ENCODE measurements around the gene ZNF133. TPM values are rescaled to one million over a fixed set of nuclear protein-coding genes. Genes with fewer than 3 reads are reported as not detected.
A peak's percentile ranks its signal among the peaks of the same experiment; 100 is the strongest.
"Not testable (repeated sequence)": the region's sequence is repeated elsewhere in the genome, so short reads cannot be mapped to it uniquely, and the experiment has no call there.

ZNF133 gene
- 10 to 100 TPM; 10.9 to 18.9 (median 14.6) TPM for total RNA-seq

- 0% methylated on average over 32 of the region's 63 CpGs for WGBS
- intact Hi-C loops (cut with DNase I): loop anchor here (5.0 kb wide), 1 partner anchor 151 kb away; the partner anchor contains the start of genes KAT14 and PET117
- H3K4me3 ChIP-seq: peak within 1 kb of the TSS; percentile 74 to 89 (median 80)
- DNase-seq (ENCODE audit: extremely low spot score): peak; percentile 99
- TF ChIP-seq, protein P1, sequence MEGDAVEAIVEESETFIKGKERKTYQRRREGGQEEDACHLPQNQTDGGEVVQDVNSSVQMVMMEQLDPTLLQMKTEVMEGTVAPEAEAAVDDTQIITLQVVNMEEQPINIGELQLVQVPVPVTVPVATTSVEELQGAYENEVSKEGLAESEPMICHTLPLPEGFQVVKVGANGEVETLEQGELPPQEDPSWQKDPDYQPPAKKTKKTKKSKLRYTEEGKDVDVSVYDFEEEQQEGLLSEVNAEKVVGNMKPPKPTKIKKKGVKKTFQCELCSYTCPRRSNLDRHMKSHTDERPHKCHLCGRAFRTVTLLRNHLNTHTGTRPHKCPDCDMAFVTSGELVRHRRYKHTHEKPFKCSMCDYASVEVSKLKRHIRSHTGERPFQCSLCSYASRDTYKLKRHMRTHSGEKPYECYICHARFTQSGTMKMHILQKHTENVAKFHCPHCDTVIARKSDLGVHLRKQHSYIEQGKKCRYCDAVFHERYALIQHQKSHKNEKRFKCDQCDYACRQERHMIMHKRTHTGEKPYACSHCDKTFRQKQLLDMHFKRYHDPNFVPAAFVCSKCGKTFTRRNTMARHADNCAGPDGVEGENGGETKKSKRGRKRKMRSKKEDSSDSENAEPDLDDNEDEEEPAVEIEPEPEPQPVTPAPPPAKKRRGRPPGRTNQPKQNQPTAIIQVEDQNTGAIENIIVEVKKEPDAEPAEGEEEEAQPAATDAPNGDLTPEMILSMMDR (IDR thresholded peaks at IDR 0.05): peak in 1 of 3 experiments; percentile 16
- peak; percentile 90 to 94 for TF ChIP-seq POLR2AphosphoS5 (IDR thresholded peaks at IDR 0.05)
- TF ChIP-seq POLR2A (IDR thresholded peaks at IDR 0.05; ENCODE audit: low read depth): no peak
- peaks cover 0 to 20% (median 8%) of the 10 kb centered on the region in 4 donors for H3K36me3 ChIP-seq
- peaks cover 0 to 13% (median 0%) of the 10 kb centered on the region in 4 donors for H3K27me3 ChIP-seq
- peaks cover 0 to 19% (median 19%) of the 10 kb centered on the region in 4 donors for H3K9me3 ChIP-seq
- H3K27ac ChIP-seq (replicated peaks in 1 of 4): peak within 1 kb of the TSS; percentile 87 to 96 (median 93)
- H3K4me1 ChIP-seq: peaks cover 16 to 30% (median 19%) of the 10 kb centered on the region in 4 donors
These were observed at the start of gene ZNF133 for GRCh38 chr20:18287915-18288748. Gene ZNF133 (plus strand): TSS chr20:18288527. CDS start chr20:18305687, 17,160 bp downstream.

DNA sequence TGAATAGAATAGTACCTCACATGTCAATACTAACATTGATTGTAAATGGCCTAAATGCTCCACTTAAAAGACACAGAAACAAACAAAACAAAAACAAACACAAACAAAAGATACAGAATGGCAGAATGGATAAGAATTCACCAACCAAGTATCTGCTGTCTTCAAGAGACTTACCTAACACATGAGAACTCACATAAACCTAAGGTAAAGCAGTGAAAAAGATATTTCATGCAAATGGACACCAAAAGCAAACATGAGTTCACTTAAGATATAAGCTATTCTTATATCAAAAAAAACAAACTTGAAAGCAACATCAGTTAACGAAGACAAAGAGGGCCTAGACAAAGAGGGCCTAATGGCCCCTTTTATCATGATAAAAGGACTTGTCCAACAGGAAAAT, 47.3 kb upstream of the ZNF133 start:
- intact Hi-C loops (cut with DNase I): no loop called here

DNA sequence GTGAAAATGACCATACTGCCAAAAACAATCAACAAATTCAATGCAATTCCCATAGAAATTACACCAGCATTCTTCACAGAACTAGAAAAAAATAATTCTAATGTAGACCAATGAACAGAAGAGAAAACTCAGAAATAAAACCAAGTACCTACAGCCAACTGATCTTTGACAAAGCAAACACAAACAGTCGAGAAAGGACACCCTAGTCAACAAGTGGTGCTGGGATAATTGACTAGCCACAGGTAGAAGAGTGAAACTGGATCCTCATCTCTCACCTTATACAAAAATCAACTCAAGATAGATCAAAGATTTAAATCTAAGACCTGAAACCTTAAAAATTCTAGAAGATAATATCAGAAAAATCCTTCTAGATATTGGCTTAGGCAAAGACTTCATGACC, 44.5 kb upstream of the ZNF133 start:
- Histone ChIP-seq H3K27ac (replicated peaks in 1 of 4) (no peak overlapping the region), H3K36me3 (no peaks in the 10 kb centered on the region), H3K4me3 (no peak overlapping the region), H3K27me3 (peaks cover 0 to 4% (median 0%) of the 10 kb centered on the region in 4 donors), H3K4me1 (no peaks in the 10 kb centered on the region), H3K9me3 (no peaks in the 10 kb centered on the region)
- intact Hi-C loops (cut with DNase I): no loop called here
- TF ChIP-seq EP300 (IDR thresholded peaks at IDR 0.05): no peak
- TF ChIP-seq, protein P1 (IDR thresholded peaks at IDR 0.05): no peak
- no peak for TF ChIP-seq POLR2A (IDR thresholded peaks at IDR 0.05; ENCODE audit: low read depth)
- TF ChIP-seq POLR2AphosphoS5 (IDR thresholded peaks at IDR 0.05): no peak
- DNase-seq (ENCODE audit: extremely low spot score): no peak
- WGBS: 54% methylated on average over 1 of the region's 1 CpG

More for the DNA sequence above, 47.3 kb upstream of the ZNF133 start:
- no peak overlapping the region for H3K27ac ChIP-seq (replicated peaks in 1 of 4)
- TF ChIP-seq POLR2A (IDR thresholded peaks at IDR 0.05; ENCODE audit: low read depth): no peak
- TF ChIP-seq EP300 (IDR thresholded peaks at IDR 0.05): no peak
- TF ChIP-seq, protein P1 (IDR thresholded peaks at IDR 0.05): no peak
- TF ChIP-seq POLR2AphosphoS5 (IDR thresholded peaks at IDR 0.05): no peak
- WGBS: 87% methylated on average over 1 of the region's 1 CpG
- no peaks in the 10 kb centered on the region for H3K36me3 ChIP-seq
- no peak overlapping the region for H3K4me3 ChIP-seq
- no peak for DNase-seq (ENCODE audit: extremely low spot score)
- no peaks in the 10 kb centered on the region for H3K4me1 ChIP-seq
- H3K27me3 ChIP-seq: peaks cover 0 to 4% (median 0%) of the 10 kb centered on the region in 4 donors
- H3K9me3 ChIP-seq: peaks cover 0 to 3% (median 1%) of the 10 kb centered on the region in 4 donors

GRCh38 chr20:18248545-18248944, 39.8 kb upstream of the ZNF133 start:
- H3K36me3 ChIP-seq; H3K4me3 ChIP-seq; H3K27me3 ChIP-seq; H3K27ac ChIP-seq (replicated peaks in 1 of 4); H3K4me1 ChIP-seq; DNase-seq (ENCODE audit: extremely low spot score); H3K9me3 ChIP-seq; intact Hi-C loops (cut with DNase I): not testable (repeated sequence)
- 80% methylated on average over 4 of the region's 4 CpGs for WGBS

- no peak for DNase-seq (ENCODE audit: extremely low spot score)
- intact Hi-C loops (cut with DNase I): no loop called here
- Histone ChIP-seq H3K27me3 (peaks cover 0 to 2% (median 0%) of the 10 kb centered on the region in 4 donors), H3K4me1 (no peaks in the 10 kb centered on the region), H3K9me3 (no peaks in the 10 kb centered on the region), H3K27ac (replicated peaks in 1 of 4) (no peak overlapping the region), H3K4me3 (no peak overlapping the region), H3K36me3 (no peaks in the 10 kb centered on the region)
- no peak for TF ChIP-seq POLR2AphosphoS5 (IDR thresholded peaks at IDR 0.05)
- no peak for TF ChIP-seq POLR2A (IDR thresholded peaks at IDR 0.05; ENCODE audit: low read depth)
- TF ChIP-seq, protein P1 (IDR thresholded peaks at IDR 0.05): no peak
- TF ChIP-seq EP300 (IDR thresholded peaks at IDR 0.05): no peak
- 91% methylated on average over 3 of the region's 3 CpGs for WGBS
These were observed 38.1 kb upstream of the ZNF133 start for GRCh38 chr20:18250217-18250616.
